ENCODE data around the gene IRF4.

The IRF4 gene

DNA sequence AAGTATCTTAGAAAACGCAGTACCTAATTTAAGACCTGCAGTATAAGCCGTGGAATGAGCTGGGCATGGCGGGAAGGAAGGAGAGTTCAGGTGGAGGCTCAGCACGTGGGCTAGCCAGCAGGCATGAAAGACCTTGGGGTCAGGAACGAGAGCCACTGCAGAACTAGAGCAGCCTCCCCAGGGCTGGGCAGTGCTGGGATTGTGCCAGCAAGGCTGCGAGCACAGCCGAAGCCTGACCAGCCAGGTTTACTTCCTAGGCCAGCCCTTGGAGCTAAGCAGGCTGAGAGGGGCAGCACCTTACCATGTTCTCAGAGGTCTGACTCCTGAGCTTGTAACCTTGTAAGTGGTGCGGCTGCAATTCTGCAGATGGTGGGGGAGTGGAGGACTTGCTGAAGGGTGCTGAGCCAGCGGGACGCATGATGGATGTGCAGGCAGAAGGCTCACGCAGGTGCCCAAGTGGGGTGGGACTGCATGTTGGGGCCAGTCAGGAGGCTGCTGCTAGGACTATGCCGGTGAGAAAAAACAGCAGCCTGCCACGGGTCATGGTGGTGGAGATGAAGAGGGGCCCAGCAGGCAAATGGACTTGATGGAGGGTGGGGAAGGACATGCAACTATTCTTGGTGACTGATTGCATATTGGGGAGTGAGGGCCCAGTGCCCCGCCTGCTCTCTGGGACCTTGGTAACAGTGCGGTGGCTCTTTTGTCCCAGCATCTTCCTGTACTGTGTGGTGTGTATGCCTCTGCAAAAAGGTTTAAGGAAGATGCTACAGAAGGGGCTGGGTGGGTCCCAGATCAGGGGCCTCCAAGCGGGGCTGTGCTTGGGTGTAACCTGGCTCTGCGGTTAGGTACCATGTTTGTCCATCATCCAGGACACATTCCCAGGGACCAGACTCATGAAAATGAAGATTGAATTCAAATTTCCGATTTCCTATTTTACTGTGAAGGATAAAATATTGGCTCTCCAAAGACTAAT lies 37.6 kb upstream of the IRF4 start:
- no peak for DNase-seq

DNA sequence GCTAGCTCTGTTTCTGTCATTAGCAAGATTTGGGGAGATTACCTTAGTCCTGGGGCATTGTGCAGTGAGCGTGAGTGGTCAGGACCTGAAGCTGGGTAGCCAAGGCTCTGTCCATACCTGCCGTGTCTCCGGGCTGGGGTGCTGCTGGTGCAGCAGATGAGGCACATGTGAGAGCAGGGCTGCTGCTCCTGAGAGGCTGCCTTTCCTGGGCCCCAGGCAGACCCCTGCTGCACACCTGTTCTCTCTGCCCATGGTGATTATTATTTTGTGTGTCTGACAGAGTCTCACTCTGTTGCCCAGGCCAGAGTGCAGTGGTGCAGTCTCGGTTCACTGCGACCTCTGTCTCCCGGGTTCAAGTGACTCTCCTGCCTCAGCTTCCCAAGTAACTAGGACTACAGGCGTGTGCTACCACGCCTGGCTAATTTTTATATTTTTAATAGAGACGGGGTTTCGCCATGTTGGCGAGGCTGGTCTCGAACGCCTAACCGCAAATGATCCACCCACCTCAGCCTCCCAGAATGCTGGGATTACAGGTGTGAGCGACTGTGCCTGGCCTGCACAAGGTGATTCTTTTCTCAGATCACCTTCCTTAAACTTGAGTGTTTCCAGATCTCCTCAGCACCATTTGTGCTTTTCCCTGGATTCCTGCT lies 36.8 kb upstream of the IRF4 start:
- no peak for DNase-seq

DNA sequence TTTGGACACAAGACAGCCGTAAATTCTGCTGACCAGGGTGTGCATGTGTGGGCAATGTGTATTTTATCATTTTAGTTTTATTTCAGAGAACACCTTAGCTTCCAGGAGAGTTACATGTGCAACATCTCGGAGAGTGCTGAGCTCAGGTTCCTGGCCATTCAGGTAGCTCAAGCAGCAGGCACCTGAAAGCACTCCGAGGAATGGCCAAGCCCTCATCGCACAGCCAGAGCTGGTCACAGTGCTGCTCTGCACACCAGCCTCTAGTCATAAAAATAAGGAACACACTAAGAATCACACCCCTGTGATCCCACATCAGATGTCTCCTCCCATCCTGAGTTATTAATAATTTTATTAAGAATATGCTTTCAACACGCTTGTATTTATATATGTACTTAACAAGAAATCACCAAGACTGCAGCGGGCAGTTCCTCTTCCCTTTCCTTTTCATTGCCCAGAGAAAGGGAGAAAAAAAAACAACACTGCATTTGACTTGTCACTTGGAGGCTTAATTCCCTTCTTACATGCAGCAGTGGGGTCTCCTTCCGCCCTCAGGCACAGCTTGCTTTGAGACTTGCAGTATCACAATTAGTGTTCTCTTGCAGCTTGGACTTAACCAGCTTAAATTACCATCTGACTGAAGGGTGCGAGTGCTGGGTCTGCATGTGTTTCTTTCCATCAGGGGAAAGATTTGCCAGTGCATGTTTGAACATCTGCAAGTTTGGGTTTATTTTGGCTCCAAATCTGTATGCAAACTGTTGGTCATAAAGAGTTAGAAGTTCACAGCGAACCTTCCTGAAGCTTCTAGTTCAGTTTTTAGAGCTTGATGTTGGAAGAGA lies 36.0 kb upstream of the IRF4 start:
- no peak for DNase-seq

DNA sequence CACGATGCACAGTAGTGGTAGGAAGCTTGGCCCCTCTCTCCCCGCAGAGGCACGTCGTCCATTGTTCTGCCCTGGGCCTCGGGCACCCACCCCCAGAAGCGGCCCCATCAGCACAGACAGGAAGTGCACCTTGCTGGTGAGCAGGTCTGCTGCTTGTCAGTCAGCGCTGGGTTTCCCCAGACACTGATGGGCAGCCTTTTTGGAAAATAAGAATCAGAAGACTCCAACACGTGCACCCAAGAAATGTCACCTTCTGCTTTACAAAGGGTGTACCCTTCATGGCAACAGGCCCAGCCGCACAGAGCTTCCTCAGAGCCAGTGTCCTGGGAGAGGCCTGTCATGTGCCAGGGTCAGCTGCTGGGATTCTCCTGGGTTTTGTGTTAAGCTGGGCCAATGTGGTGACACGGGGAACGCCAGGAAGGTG lies 34.7 kb upstream of the IRF4 start:
- peak; percentile 39 for DNase-seq

DNA sequence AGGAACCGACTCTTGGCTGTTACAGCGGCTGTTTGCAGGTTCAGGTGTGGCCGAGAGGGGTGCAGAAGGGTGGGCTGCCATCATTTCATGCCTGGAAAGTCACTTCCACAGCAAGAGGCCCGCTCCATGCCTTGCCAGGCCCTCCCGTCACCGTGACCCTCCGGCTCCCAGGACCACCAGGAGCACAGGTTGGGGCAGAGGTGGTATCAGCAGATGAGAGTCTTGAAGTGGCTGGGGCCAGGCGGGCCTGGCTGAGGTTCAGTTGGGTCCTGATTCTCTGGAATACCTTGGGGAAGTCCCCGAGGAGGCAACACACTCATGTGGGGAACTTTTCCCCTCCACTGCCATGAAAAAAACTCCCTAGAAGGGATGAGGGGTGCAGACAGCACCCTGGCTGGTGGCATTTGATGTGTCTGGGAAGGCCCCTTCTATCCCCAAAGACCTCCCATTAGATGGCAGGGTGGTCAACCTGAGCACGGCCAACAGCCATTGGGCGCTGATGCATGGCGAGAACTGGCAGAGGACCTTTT lies 34.2 kb upstream of the IRF4 start:
- DNase-seq, result no peak

DNA sequence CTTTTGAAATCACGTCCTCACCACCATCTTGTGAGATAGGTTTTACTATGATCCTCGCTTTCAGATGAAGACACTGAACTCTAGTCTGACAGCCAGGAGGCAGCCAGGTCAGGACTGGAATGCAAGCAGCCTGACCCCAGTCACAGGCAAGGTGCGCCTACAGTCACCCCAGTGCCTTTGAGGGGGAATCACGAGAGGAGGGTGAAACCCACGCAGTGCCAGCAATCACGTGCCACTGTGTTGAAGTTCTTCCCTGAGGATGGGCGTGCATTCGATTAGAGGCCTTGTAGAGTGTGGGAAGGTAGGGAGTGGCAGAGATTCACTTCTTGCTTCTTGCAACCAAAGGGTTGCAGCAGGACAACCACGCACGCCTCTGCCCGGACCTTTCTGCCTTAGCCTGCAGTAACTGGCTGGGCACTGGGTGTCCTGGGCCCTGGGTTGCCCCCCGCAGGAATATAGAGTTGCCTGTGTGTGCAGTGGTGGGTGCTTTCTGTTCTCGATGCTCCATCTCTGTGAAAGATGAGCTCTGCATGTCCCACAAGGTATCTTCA lies 33.7 kb upstream of the IRF4 start:
- no peak for DNase-seq

DNA sequence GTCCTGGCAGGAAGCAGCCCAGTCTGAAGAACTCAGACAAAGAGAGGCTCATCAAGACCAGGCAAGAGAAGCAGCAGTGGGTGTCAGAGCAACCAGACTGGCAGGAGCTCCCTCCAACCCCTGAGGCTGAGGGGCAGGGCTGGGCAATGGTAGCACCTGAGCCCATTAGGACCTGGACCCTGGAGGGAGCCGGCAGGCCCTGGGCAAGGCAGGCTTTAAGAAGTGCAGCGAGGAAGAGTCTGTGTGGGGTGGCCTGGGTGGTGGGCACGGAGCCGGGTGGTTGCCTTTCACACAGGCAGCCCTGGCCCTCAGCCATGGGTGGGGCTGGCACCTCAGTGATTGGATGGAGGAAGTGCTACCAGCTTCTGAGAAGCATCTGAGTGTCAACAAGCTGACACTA lies 33.1 kb upstream of the IRF4 start:
- DNase-seq, result peak; percentile 20

DNA sequence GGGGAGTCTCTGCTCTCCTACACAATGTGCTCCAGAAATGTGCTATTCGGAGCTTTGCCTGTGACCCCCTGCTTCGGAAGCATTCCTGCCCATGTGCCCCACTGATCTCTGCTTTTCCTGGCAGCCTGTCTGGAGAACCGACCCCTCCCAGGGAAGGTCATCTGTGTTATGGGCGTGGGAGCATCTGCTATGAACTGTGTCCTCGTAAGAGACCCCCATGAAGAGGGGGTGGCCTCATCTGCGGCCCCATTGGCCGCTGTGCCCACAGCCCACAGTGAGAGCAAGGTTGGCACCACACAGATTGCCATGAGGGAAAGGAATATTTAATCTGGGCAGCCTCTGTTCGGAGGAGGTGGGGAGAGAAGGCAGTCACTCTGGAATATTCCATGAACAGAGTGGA lies 32.7 kb upstream of the IRF4 start:
- no peak for DNase-seq

DNA sequence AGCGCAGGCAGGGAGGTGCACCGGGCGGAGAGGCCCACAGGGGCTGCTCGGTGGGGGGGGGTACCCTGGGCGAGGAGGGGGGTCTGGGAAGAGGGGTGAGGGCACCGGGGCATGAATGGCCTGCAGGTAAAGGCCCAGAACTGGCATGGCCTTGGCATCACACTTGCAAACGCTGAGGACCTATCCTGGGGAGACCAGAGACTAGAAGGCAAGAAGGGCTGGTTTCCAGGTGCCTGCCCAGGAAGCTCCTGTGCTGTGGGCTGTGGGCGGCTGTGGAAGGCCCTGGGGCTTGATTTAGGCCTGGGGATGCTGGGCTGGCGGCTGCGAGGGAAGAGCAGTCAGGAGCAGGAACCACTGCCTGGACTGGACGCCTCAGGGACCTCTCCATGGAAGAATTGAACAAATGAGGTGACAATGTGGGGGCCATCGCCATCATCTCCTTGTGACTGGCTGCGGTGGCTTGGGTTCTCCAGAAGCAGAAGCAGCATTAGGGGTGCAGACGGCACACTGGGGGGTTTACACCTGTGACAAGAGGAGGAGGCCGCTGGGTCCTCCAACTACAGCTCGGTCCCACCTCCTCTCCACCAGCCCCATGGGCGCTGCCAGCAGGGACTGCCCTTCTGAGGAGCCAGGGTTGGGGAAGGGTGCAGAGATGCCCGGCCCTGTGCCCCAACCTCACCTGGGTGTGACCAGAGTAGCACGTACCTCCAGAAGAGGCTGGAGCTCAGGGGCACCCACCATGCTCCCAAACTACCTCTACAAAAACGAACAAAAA lies 32.1 kb upstream of the IRF4 start:
- DNase-seq, result no peak

DNA sequence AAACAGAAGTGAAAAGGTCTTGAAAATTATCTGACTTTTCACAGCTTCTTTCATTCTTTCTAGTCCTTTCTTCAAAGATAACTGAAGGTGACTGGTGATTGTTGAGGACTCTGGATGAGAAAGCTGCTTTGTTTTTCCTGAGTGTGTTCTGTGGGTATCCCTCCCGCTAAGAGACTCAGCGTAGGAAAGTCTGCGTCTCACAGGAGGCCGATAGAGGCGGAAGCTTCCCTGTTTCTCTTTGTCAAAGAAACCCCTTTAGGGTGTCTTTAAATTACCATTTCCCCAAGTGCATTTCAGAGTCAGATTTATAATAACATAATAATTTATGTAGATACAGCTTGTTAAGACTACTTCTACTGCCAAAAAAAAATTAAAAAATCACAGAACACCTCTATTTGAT lies 31.2 kb upstream of the IRF4 start:
- DNase-seq, result no peak

DNA sequence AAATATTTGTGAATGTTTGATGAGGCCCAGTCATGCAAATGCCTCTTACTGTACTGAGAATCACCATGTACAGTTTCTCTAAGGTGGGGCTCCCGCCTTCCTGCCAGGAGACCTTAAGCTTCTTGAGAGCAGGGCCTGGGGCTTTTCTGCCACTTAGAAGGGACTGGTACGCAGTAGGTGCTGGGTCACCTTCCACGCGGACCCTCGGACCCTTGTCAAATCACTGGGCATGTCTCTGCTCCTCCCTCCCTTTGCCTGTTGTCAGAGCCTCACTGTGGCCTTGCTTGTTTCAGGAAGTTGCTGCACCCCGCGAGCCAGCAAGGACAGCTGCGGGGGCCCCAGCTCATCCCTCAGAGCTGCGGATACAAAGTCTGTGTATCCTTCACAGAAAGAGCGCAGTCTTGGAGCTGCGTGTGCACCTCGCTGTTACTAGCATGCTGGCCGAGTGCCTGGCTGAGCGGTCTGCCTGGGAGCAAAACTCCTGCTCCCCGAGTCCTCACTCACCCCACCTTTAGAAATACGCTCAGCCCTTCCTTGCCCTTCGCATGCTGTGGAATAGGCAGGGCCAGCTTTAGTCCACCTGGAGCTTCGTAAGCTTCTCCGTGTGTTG lies 30.7 kb upstream of the IRF4 start:
- no peak for DNase-seq

DNA sequence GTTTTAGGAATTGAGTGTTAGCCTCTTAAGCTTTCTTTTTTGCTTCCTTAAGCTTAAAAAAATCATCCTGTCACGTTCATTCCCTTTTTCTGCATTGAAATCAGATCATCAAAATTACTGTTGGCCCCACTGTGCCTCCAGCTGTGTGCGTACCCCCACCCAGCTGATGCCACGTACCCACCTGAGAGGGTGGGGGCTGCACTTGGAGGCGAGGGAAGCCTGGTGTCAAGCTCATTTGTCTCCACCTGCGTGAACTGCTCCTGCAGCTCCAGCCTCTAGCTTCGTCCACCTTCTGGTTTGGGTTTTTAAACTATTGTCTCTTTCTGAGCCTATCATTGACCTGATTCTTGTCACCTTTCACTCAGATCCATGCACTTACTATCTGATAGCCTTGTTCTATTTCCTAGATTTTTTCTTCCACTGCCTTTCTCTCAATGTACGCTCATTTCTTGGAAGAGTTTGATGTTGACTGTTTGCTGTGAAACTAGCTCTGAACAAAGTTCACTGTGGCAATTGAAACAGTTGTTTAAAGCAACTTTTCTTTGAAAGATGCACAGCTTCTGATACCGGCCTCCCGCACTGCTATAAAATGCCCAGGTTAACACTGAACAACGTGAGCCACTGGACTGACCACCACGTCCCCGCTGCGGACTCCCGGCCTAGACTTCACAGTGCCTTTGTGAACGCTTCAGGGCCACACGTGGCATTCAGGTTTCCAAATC lies 30.0 kb upstream of the IRF4 start:
- no peak for DNase-seq

DNA sequence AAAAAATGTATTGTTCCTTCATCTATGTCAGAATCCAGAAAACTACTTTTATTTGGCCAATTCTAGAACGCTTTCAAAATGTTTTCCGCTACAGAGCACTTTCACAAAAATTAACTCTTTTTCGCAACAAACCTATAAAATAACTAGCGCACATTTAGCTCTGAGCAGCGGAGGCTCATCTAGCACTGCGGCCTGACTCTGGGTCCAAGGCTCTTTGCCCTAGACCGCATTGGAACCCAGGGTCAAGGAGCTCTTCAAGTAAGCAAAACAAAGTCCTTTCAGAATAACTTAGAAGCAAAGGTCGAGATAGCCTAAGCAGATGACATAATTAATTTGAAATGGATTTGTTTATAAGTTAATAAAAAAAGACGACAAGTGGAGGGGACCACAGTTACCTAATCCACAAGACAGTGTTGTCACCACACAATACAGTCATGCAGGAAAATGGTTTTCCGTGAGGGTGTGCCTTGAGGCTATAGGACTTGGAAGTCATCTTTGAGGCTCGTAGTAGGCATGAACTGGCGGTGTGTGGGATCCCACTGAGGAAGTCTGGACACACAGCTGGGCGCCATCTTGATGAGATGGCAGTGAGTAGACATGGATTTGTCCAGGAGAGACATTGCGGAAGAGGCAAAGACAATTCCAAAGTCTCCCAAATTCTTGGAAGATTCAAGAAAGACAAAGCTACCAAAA lies 29.2 kb upstream of the IRF4 start:
- DNase-seq, result no peak

DNA sequence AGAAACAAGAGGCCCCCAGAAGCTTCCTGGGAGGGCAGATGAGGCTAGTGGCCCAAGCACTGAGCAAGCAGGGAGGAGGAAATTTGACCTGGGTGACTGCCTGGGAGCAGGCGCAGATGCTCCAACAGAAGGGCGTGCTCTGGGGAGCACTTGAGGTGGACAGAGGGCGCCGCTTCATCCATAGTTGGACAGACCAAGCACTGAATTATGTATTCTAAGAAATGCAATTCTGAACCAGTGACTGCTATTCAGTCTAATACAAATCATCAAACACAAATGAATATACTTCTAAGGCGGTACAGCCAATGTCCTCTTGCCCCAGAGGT lies 28.7 kb upstream of the IRF4 start:
- no peak for DNase-seq

DNA sequence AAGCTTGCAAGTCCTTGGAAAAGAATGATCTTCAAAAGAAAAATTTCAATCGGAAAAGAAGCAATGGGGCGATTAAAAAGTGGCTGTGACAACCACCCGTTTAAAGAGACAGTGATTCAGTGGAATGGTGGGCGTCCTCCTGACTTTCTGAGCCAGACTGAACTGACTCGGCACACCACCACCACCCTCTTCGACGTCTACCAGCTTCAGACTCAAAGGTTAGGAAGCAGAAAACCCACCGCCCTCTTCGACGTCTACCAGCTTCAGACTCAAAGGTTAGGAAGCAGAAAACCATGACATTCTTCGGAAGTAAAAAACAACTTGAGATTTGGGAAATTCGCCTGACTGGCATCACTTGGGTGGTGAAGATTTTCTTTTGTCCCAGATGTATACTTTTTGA lies 28.3 kb upstream of the IRF4 start:
- DNase-seq, result no peak

DNA sequence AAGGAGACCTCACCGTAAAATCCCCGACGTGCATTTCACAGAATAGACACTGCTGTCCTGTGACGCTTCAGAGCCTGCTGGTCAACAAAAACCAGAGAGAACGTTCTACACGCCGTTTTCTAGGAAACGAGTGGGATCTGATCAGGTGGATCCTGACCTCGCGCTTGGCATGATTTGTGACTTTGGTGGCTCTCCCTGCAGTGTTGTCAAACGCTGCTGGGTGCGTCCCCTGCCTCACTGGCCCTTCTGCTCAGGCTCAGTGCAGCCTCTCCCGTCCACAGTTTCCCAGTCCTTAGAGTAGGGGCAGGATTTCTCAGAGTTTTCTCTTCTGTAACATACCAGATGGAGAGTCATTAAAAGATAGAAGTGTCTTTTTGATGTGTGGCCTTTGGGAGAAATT lies 27.6 kb upstream of the IRF4 start:
- no peak for DNase-seq

DNA sequence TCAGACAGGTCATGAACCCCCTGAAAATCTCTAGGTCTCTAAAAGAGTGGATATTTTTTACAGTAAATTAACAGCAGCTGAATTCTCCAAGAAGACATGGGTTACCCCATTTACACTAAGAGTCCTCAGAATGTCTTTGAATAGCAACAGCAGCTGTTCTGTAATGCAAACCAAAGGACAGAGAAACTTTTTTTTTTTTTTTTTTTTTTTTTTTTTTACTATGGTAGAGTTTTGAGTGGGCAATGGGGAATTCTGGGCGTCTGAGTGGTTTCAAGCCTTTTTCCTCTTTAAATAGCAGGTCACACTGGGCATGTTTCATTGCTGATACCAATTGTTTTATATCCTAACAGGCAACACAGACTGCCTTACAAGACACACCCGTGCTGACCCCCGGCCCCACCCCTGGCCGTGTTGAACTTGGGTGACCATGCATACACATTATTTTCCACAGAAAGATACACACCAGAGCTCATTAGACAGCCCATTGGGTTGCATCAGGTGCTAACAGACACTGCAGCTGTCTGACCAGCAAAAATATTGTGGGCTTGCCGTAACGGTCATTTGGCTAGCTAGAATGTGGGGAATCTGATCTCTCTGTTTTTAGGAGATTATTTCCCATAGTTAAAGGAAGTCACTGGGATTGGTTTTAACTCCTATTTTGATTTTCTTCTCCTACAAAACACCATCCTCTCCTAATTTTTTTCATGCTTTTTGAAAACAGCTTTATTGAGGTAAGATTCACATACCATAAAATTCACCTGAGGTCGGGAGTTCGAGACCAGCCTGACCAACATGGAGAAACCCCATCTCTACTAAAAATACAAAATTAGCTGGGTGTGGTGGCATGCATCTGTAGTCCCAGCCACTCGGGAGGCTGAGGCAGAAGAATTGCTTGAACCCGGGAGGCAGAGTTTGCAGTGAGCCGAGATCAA lies 26.7 kb upstream of the IRF4 start:
- DNase-seq, result no peak

DNA sequence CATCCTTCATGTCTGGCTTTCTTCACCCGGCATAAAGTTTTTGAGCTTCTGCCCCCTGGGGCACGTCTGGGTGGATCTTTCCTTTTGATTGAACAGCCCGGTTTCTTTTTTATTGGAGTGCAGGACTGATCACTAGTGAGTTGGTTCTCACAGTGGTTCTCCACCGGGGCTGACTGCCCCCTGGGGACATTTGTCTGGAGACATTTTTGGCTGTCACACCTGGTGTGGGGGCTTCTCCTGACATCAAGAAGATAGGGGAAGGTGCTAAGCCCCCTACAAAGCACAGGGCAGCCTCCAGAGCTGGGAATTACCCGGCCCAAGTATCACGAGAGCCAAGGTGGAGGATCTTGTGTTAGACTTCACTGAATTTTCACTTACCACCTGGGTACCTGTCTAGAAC lies 25.7 kb upstream of the IRF4 start:
- DNase-seq, result no peak

Measured in CD4-positive, alpha-beta T cell treated with Interferon gamma for 1 hour (primary cell).